Retinal pigment epithelial cell (primary cell): ENCODE data around the gene CADPS.
A peak's percentile ranks its signal among the peaks of the same experiment; 100 is the strongest.

Experiments
- DNase-seq: peaks from one replicate; pipeline ENCODE4 v3.0.0-alpha.2; 2010; ENCODE audit warnings: low read depth
- H3K4me3 ChIP-seq: 2 replicates; pipeline ENCODE4 v1.5.1; 2011; ENCODE audit warnings: mild to moderate bottlenecking, low read length, control low read depth, moderate library complexity
- TF ChIP-seq, protein P1 (sequence below): conservative IDR thresholded peaks from 2 replicates; pipeline ENCODE4 v1.5.1; 2011; ENCODE audit warnings: low read depth, low read length, control low read depth, inconsistent platforms

CADPS gene

GRCh38 chr3:62605413-62606068 is 269.7 kb downstream of the CADPS start:
- no peak overlapping the region for H3K4me3 ChIP-seq
- TF ChIP-seq, protein P1, sequence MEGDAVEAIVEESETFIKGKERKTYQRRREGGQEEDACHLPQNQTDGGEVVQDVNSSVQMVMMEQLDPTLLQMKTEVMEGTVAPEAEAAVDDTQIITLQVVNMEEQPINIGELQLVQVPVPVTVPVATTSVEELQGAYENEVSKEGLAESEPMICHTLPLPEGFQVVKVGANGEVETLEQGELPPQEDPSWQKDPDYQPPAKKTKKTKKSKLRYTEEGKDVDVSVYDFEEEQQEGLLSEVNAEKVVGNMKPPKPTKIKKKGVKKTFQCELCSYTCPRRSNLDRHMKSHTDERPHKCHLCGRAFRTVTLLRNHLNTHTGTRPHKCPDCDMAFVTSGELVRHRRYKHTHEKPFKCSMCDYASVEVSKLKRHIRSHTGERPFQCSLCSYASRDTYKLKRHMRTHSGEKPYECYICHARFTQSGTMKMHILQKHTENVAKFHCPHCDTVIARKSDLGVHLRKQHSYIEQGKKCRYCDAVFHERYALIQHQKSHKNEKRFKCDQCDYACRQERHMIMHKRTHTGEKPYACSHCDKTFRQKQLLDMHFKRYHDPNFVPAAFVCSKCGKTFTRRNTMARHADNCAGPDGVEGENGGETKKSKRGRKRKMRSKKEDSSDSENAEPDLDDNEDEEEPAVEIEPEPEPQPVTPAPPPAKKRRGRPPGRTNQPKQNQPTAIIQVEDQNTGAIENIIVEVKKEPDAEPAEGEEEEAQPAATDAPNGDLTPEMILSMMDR = no peak
- no peak for DNase-seq

GRCh38 chr3:62604751-62605351 is 270.4 kb downstream of the CADPS start:
- TF ChIP-seq, protein P1 = no peak

GRCh38 chr3:62604298-62604697 is 270.9 kb downstream of the CADPS start:
- no peak overlapping the region for H3K4me3 ChIP-seq
- DNase-seq = peak; percentile 63
- TF ChIP-seq, protein P1 = no peak

More at GRCh38 chr3:62604751-62605351, 270.4 kb downstream of the CADPS start:
- DNase-seq = no peak
- H3K4me3 ChIP-seq = no peak overlapping the region

GRCh38 chr3:62602987-62603386 is 272.2 kb downstream of the CADPS start:
- no peak overlapping the region for H3K4me3 ChIP-seq
- DNase-seq = no peak
- TF ChIP-seq, protein P1 = no peak

DNA sequence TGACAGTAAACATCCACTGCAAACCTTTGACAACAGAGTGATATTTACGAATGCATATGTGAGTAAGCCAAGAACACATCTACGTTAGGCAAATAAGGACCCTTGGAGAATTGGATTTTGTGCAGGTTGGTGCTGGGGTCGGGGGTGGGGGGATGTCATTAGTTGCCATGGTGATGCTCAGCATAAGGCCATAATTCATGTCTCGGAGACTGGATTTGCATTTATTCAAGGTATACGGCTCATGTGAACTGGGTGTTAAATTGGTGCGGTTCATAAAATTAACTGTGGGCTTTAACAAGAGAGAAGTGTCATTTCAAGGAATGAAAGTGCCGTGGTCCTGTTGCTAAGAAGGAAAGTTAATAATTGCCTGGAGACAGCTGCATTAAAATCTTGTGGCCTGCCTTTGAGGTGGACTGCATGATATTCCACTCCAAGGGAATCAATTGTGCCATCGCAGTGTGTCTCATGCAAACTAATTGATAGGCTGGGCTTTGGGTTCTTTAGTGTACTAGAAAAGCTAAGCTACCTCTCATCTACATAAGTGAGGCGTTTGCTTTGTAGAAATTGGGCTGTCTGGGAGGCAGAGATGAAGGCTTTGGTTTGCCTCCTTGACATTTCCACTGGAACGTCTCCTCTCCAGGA is 273.0 kb downstream of the CADPS start:
- TF ChIP-seq, protein P1 = no peak
- DNase-seq = no peak
- no peak overlapping the region for H3K4me3 ChIP-seq

GRCh38 chr3:62601238-62602070 is 273.8 kb downstream of the CADPS start:
- TF ChIP-seq, protein P1 = no peak
- DNase-seq = peak; percentile 51
- no peak overlapping the region for H3K4me3 ChIP-seq
